GM23338 (cell line): ENCODE results near the gene OR6C68. TPM values are rescaled to one million over a fixed set of nuclear protein-coding genes. Genes with fewer than 3 reads are reported as not detected.
"Not testable (repeated sequence)": the region's sequence is repeated elsewhere in the genome, so short reads cannot be mapped to it uniquely, and the experiment has no call there.

Experiments used
- ATAC-seq: fragments of 200-7000 bp; cut with Tn5 transposase; 3 replicates; pipeline ENCODE4 v1.9.1; 2020
- DNase-seq: peaks from one replicate; pipeline ENCODE4 v3.0.0-alpha.2; 2015; ENCODE audit warnings: low spot score
- H2AFZ ChIP-seq: fragments of 200-600 bp; sonication (generic); 2 replicates; pipeline ENCODE4 v1.8.0; 2016; ENCODE audit warnings: antibody characterized with exemption, mild to moderate bottlenecking, moderate library complexity
- H3F3A ChIP-seq: fragments of 200-600 bp; sonication (generic); replicated peaks from 2 replicates; pipeline ENCODE4 v1.8.0; 2017; ENCODE audit warnings: antibody characterized with exemption, mixed run types, low read depth
- H3K27ac ChIP-seq: fragments of 200-600 bp; sonication (generic); 2 replicates; pipeline ENCODE4 v1.6.1; 2016; ENCODE audit warnings: low read depth
- H3K27me3 ChIP-seq: fragments of 200-600 bp; sonication (generic); 2 replicates; pipeline ENCODE4 v1.8.0; 2016; ENCODE audit warnings: mild to moderate bottlenecking, mixed run types, moderate library complexity; ENCODE audit not compliant: insufficient read depth
- H3K36me3 ChIP-seq: fragments of 200-600 bp; sonication (generic); 2 replicates; pipeline ENCODE4 v1.8.0; 2016; ENCODE audit warnings: mild to moderate bottlenecking; ENCODE audit not compliant: insufficient read depth
- H3K4me1 ChIP-seq: fragments of 200-600 bp; sonication (generic); 2 replicates; pipeline ENCODE4 v1.8.0; 2016; ENCODE audit warnings: mild to moderate bottlenecking, moderate library complexity; ENCODE audit not compliant: insufficient read depth
- H3K4me2 ChIP-seq: fragments of 200-600 bp; sonication (generic); 2 replicates; pipeline ENCODE4 v1.7.1; 2017; ENCODE audit warnings: mixed run types
- H3K4me3 ChIP-seq: fragments of 200-600 bp; sonication (generic); 2 replicates; pipeline ENCODE4 v1.6.1; 2016; ENCODE audit warnings: mixed run types
- H3K79me2 ChIP-seq: fragments of 200-600 bp; sonication (generic); replicated peaks from 2 replicates; pipeline ENCODE4 v1.8.0; 2017; ENCODE audit warnings: mild to moderate bottlenecking; ENCODE audit not compliant: insufficient read depth
- H3K9me2 ChIP-seq: fragments of 200-600 bp; sonication (generic); 2 replicates; pipeline ENCODE4 v1.8.0; 2017; ENCODE audit not compliant: insufficient read depth
- H4K20me1 ChIP-seq: fragments of 200-600 bp; sonication (generic); replicated peaks from 2 replicates; pipeline ENCODE4 v1.8.0; 2017; ENCODE audit warnings: mild to moderate bottlenecking; ENCODE audit not compliant: insufficient read depth
- H3K27ac Mint-ChIP-seq: 2 replicates; pipeline ENCODE4 v1.8.0; 2020; ENCODE audit warnings: inconsistent platforms, mild to moderate bottlenecking, moderate library complexity, mixed read lengths
- H3K27me3 Mint-ChIP-seq: 3 replicates; pipeline ENCODE4 v1.8.0; 2022; ENCODE audit warnings: low read depth, mild to moderate bottlenecking, moderate library complexity, mixed read lengths, inconsistent platforms; ENCODE audit not compliant: insufficient read depth, poor library complexity
- H3K36me3 Mint-ChIP-seq: 3 replicates; pipeline ENCODE4 v1.8.0; 2021; ENCODE audit warnings: low read depth, mild to moderate bottlenecking, inconsistent platforms, moderate library complexity, mixed read lengths
- H3K4me1 Mint-ChIP-seq: 3 replicates; pipeline ENCODE4 v1.8.0; 2020; ENCODE audit warnings: mild to moderate bottlenecking, inconsistent platforms, mixed read lengths
- H3K4me3 Mint-ChIP-seq: 3 replicates; pipeline ENCODE4 v1.8.0; 2021; ENCODE audit warnings: moderate library complexity, mild to moderate bottlenecking, inconsistent platforms, mixed read lengths
- H3K9me3 Mint-ChIP-seq: 3 replicates; pipeline ENCODE4 v1.8.0; 2020; ENCODE audit warnings: moderate library complexity, mild to moderate bottlenecking, inconsistent platforms, mixed read lengths
- CREB1 ChIP-seq: fragments of 250-450 bp; sonication (Bioruptor Pico); IDR thresholded peaks from 2 replicates; pipeline ENCODE4 v1.5.0; 2020; ENCODE audit warnings: low read depth, mild to moderate bottlenecking, moderate library complexity
- EZH2phosphoT487 ChIP-seq: fragments of 200-600 bp; sonication (generic); IDR thresholded peaks from one replicate; pipeline ENCODE4 v1.8.1; 2018; ENCODE audit warnings: antibody characterized with exemption; ENCODE audit not compliant: unreplicated experiment
- JUNB ChIP-seq: IDR thresholded peaks from one replicate; pipeline ENCODE4 v1.6.1; 2016; ENCODE audit warnings: antibody characterized with exemption; ENCODE audit not compliant: unreplicated experiment
- NANOG ChIP-seq: IDR thresholded peaks from 2 replicates; pipeline ENCODE4 v1.6.1; 2016; ENCODE audit warnings: antibody characterized with exemption, borderline replicate concordance
- POLR2AphosphoS5 ChIP-seq: IDR thresholded peaks from 2 replicates; pipeline ENCODE4 v1.6.1; 2016; ENCODE audit warnings: antibody characterized with exemption, low read depth
- STAT1 ChIP-seq: IDR thresholded peaks from one replicate; pipeline ENCODE4 v1.6.1; 2016; ENCODE audit warnings: antibody characterized with exemption; ENCODE audit not compliant: unreplicated experiment
- ZNF114 ChIP-seq: fragments of 250-450 bp; sonication (Bioruptor Pico); IDR thresholded peaks from 2 replicates; pipeline ENCODE4 v1.5.0; 2020; ENCODE audit warnings: mild to moderate bottlenecking, moderate library complexity
- ZNF331 ChIP-seq: fragments of 250-450 bp; sonication (Bioruptor Pico); IDR thresholded peaks from 2 replicates; pipeline ENCODE4 v1.5.0; 2020; ENCODE audit warnings: low read depth, mild to moderate bottlenecking, moderate library complexity
- polyA plus RNA-seq: library from polyadenylated mRNA; unstranded; fragments of >200 nt; fragmentation: Nextera tagmentation; extraction: Ambion mirVana; gene quantifications from 2 replicates; pipeline ENCODE4 v1.2.1, GENCODE V29; 2016
- total RNA-seq: library from RNA; depleted of rRNA; stranded (reverse); fragments of >200 nt; shearing (Covaris generic); gene quantifications from 2 replicates; pipeline ENCODE4 v1.2.3, GENCODE V29; 2014
- TF ChIP-seq, protein P1 (sequence below), 2 experiments: fragments of 200-600 bp in 1 of 2; sonication (generic) in 1 of 2; conservative IDR thresholded peaks; 2 replicates each; pipeline versions ENCODE4 v1.5.1 to v1.6.1; 2016 to 2017; ENCODE audit warnings: antibody characterized with exemption in 2 of 2, low read depth in 2 of 2, mild to moderate bottlenecking in 2 of 2, moderate library complexity in 1 of 2
- TF ChIP-seq, protein P2 (sequence below): fragments of 250-450 bp; sonication (Bioruptor Pico); IDR thresholded peaks from 2 replicates; pipeline ENCODE4 v1.5.0; 2020; ENCODE audit warnings: mild to moderate bottlenecking, moderate library complexity

Gene OR6C68
- total and polyA plus RNA-seq, 2 experiments from 2014 or later = not detected

DNA sequence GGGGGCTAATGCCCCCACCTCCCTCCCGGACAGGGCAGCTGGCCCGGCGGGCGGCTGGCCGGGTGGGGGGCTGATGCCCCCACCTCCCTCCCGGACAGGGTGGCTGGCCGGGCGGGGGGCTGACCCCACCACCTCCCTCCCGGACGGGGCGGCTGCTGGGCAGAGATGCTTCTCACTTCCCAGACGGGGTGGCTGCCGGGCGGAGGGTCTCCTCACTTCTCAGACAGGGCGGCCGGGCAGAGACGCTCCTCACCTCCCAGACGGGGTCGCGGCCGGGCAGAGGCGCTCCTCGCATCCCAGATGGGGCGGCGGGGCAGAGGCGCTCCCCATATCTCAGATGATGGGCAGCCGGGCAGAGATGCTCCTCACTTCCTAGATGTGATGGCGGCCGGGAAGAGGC is 13.0 kb upstream of the OR6C68 start:
- H3K4me2 ChIP-seq, H3K27ac ChIP-seq, H3K9me2 ChIP-seq, H3F3A ChIP-seq, H3K27me3 ChIP-seq, H3K4me3 Mint-ChIP-seq, H3K4me1 ChIP-seq, H3K27ac Mint-ChIP-seq, H3K36me3 Mint-ChIP-seq, H3K9me3 Mint-ChIP-seq, H3K36me3 ChIP-seq, H2AFZ ChIP-seq, H3K79me2 ChIP-seq, H3K4me3 ChIP-seq, DNase-seq, H4K20me1 ChIP-seq, H3K27me3 Mint-ChIP-seq, ATAC-seq: not testable (repeated sequence)
- H3K4me1 Mint-ChIP-seq = peaks cover 12% of the 10 kb centered on the region

DNA sequence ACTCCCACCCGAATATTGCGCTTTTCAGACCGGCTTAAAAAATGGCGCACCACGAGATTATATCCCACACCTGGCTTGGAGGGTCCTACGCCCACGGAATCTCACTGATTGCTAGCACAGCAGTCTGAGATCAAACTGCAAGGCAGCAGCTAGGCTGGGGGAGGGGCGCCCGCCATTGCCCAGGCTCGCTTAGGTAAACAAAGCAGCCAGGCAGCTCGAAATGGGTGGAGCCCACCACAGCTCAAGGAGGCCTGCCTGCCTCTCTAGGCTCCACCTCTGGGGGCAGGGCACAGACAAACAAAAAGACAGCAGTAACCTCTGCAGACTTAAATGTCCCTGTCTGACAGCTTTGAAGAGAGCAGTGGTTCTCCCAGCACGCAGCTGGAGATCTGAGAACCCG is 7.9 kb upstream of the OR6C68 start:
- not testable (repeated sequence) for H3K4me1 ChIP-seq, H3K27me3 Mint-ChIP-seq, H3K4me2 ChIP-seq, H3K4me3 ChIP-seq, H3F3A ChIP-seq, H3K36me3 ChIP-seq, H2AFZ ChIP-seq, H4K20me1 ChIP-seq, H3K9me2 ChIP-seq, DNase-seq, H3K27ac ChIP-seq, H3K27me3 ChIP-seq, H3K36me3 Mint-ChIP-seq, H3K9me3 Mint-ChIP-seq, ATAC-seq, H3K79me2 ChIP-seq
- Mint-ChIP-seq H3K27ac (peak overlapping the region; percentile 82; the same call in 1 of the 2 replicates), H3K4me1 (peaks cover 12% of the 10 kb centered on the region), H3K4me3 (peak overlapping the region; percentile 58; the same call in 1 of the 3 replicates)

DNA sequence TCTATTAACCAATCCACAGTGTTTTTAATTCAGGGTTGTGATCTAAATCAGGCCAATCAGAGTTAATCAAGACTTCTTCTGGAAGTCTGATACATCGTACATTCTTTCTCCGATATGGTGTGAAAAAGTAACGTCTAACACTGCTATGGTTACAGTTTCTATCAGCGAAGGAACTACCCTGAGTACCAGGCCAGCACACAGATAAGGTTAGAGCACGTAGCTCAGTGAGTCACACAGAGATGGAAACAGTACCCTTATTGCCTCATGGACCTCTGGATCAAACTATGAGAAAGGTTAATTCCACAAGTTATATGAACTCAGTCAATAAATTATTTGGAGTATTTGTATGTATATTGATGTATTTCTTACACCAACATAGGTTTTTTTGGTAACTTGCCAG is 3.3 kb downstream of the OR6C68 start:
- no peaks in the 10 kb centered on the region for H3K27me3 ChIP-seq
- DNase-seq (no peak), ATAC-seq (no peak)
- H3K4me3 ChIP-seq = no peak overlapping the region
- H3K9me2 ChIP-seq = peaks cover 5% of the 10 kb centered on the region; the same call in 1 of the 2 replicates
- Mint-ChIP-seq H3K4me3 (no peak overlapping the region), H3K27ac (no peak overlapping the region), H3K4me1 (no peaks in the 10 kb centered on the region), H3K9me3 (no peaks in the 10 kb centered on the region), H3K27me3 (no peaks in the 10 kb centered on the region), H3K36me3 (no peaks in the 10 kb centered on the region)
- H3K27ac ChIP-seq = no peak overlapping the region
- no peaks in the 10 kb centered on the region for H3K4me1 ChIP-seq
- H2AFZ ChIP-seq = no peak overlapping the region
- H4K20me1 ChIP-seq = no peaks in the 10 kb centered on the region
- no peak for TF ChIP-seq ZNF114 (CRISPR knock-in tag)
- TF ChIP-seq ZNF331 (CRISPR knock-in tag) = no peak
- TF ChIP-seq, protein P1, sequence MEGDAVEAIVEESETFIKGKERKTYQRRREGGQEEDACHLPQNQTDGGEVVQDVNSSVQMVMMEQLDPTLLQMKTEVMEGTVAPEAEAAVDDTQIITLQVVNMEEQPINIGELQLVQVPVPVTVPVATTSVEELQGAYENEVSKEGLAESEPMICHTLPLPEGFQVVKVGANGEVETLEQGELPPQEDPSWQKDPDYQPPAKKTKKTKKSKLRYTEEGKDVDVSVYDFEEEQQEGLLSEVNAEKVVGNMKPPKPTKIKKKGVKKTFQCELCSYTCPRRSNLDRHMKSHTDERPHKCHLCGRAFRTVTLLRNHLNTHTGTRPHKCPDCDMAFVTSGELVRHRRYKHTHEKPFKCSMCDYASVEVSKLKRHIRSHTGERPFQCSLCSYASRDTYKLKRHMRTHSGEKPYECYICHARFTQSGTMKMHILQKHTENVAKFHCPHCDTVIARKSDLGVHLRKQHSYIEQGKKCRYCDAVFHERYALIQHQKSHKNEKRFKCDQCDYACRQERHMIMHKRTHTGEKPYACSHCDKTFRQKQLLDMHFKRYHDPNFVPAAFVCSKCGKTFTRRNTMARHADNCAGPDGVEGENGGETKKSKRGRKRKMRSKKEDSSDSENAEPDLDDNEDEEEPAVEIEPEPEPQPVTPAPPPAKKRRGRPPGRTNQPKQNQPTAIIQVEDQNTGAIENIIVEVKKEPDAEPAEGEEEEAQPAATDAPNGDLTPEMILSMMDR (conservative IDR thresholded peaks at IDR 0.05; ENCODE audit: low read depth in 2 of 2) = no peak
- no peak for TF ChIP-seq STAT1
- TF ChIP-seq EZH2phosphoT487 = no peak
- TF ChIP-seq POLR2AphosphoS5 = no peak
- no peak for TF ChIP-seq JUNB
- no peak for TF ChIP-seq NANOG
- no peak for TF ChIP-seq CREB1 (CRISPR knock-in tag)
- TF ChIP-seq, protein P2, sequence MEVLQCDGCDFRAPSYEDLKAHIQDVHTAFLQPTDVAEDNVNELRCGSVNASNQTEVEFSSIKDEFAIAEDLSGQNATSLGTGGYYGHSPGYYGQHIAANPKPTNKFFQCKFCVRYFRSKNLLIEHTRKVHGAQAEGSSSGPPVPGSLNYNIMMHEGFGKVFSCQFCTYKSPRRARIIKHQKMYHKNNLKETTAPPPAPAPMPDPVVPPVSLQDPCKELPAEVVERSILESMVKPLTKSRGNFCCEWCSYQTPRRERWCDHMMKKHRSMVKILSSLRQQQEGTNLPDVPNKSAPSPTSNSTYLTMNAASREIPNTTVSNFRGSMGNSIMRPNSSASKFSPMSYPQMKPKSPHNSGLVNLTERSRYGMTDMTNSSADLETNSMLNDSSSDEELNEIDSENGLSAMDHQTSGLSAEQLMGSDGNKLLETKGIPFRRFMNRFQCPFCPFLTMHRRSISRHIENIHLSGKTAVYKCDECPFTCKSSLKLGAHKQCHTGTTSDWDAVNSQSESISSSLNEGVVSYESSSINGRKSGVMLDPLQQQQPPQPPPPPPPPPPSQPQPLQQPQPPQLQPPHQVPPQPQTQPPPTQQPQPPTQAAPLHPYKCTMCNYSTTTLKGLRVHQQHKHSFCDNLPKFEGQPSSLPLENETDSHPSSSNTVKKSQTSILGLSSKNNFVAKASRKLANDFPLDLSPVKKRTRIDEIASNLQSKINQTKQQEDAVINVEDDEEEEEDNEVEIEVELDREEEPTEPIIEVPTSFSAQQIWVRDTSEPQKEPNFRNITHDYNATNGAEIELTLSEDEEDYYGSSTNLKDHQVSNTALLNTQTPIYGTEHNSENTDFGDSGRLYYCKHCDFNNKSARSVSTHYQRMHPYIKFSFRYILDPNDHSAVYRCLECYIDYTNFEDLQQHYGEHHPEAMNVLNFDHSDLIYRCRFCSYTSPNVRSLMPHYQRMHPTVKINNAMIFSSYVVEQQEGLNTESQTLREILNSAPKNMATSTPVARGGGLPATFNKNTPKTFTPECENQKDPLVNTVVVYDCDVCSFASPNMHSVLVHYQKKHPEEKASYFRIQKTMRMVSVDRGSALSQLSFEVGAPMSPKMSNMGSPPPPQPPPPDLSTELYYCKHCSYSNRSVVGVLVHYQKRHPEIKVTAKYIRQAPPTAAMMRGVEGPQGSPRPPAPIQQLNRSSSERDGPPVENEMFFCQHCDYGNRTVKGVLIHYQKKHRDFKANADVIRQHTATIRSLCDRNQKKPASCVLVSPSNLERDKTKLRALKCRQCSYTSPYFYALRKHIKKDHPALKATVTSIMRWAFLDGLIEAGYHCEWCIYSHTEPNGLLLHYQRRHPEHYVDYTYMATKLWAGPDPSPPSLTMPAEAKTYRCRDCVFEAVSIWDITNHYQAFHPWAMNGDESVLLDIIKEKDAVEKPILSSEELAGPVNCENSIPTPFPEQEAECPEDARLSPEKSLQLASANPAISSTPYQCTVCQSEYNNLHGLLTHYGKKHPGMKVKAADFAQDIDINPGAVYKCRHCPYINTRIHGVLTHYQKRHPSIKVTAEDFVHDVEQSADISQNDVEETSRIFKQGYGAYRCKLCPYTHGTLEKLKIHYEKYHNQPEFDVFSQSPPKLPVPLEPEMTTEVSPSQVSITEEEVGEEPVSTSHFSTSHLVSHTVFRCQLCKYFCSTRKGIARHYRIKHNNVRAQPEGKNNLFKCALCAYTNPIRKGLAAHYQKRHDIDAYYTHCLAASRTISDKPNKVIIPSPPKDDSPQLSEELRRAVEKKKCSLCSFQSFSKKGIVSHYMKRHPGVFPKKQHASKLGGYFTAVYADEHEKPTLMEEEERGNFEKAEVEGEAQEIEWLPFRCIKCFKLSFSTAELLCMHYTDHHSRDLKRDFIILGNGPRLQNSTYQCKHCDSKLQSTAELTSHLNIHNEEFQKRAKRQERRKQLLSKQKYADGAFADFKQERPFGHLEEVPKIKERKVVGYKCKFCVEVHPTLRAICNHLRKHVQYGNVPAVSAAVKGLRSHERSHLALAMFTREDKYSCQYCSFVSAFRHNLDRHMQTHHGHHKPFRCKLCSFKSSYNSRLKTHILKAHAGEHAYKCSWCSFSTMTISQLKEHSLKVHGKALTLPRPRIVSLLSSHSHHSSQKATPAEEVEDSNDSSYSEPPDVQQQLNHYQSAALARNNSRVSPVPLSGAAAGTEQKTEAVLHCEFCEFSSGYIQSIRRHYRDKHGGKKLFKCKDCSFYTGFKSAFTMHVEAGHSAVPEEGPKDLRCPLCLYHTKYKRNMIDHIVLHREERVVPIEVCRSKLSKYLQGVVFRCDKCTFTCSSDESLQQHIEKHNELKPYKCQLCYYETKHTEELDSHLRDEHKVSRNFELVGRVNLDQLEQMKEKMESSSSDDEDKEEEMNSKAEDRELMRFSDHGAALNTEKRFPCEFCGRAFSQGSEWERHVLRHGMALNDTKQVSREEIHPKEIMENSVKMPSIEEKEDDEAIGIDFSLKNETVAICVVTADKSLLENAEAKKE (CRISPR knock-in tag) = no peak
- no peak overlapping the region for H3K4me2 ChIP-seq
- H3F3A ChIP-seq = no peaks in the 10 kb centered on the region
- no peaks in the 10 kb centered on the region for H3K79me2 ChIP-seq
- H3K36me3 ChIP-seq = no peaks in the 10 kb centered on the region
